OCI-LY3 (cell line): ENCODE measurements around the gene HUS1B.

ENCODE experiments used
- CTCF ChIP-seq: fragments of 200-600, 300-600 bp; sonication (generic); IDR thresholded peaks from 2 replicates; pipeline ENCODE4 v1.5.1; 2014; ENCODE audit warnings: antibody characterized with exemption, low read length, low read depth
- EZH2phosphoT487 ChIP-seq: fragments of 200-600 bp; shearing (Covaris generic); IDR thresholded peaks from 2 replicates; pipeline ENCODE4 v1.6.1; 2018; ENCODE audit warnings: antibody characterized with exemption, mixed run types, low read depth

- TF ChIP-seq CTCF (no peak), EZH2phosphoT487 (no peak)
Measured at GRCh38 chr6:611928-612327, 45.0 kb downstream of the HUS1B start.
